SK-N-SH treated with all-trans-retinoic acid at 6 μM for 48 hours (cell line): ENCODE data around the gene PGM5.

Experiments used
- ATAC-seq: fragments of 200-7000 bp; cut with Tn5 transposase; 3 replicates; pipeline ENCODE4 v1.9.1; 2020; ENCODE audit warnings: mild to moderate bottlenecking, moderate library complexity
- ARNTL ChIP-seq: fragments of 450-650 bp; formaldehyde crosslinking; IDR thresholded peaks from 2 replicates; pipeline ENCODE4 v1.5.0; 2020; ENCODE audit warnings: low read depth, mild to moderate bottlenecking, moderate library complexity, borderline replicate concordance
- GLIS3 ChIP-seq: fragments of 250-450 bp; sonication (Bioruptor Pico); IDR thresholded peaks from 2 replicates; pipeline ENCODE4 v1.5.0; 2020; ENCODE audit warnings: mild to moderate bottlenecking, moderate library complexity
- ISL1 ChIP-seq: fragments of 250-450 bp; sonication (Bioruptor Pico); IDR thresholded peaks from 2 replicates; pipeline ENCODE4 v2.1.2; 2022; ENCODE audit warnings: mild to moderate bottlenecking, moderate library complexity
- OSR1 ChIP-seq: fragments of 250-450 bp; sonication (Bioruptor Pico); IDR thresholded peaks from 2 replicates; pipeline ENCODE4 v1.8.0; 2022; ENCODE audit warnings: moderate library complexity, mild to moderate bottlenecking, inconsistent platforms
- PPARA ChIP-seq: fragments of 250-450 bp; sonication (Bioruptor Pico); IDR thresholded peaks from 2 replicates; pipeline ENCODE4 v1.5.0; 2020; ENCODE audit warnings: mild to moderate bottlenecking, borderline replicate concordance
- SNAI2 ChIP-seq: fragments of 250-450 bp; sonication (Bioruptor Pico); IDR thresholded peaks from 2 replicates; pipeline ENCODE4 v1.5.0; 2020; ENCODE audit warnings: mild to moderate bottlenecking, moderate library complexity
- TCF4 ChIP-seq: fragments of 250-450 bp; sonication (Bioruptor Pico); IDR thresholded peaks from 2 replicates; pipeline ENCODE4 v1.8.0; 2021; ENCODE audit warnings: mild to moderate bottlenecking, moderate library complexity, borderline replicate concordance
- TOX ChIP-seq: fragments of 250-450 bp; sonication (Bioruptor Pico); IDR thresholded peaks from 2 replicates; pipeline ENCODE4 v1.8.0; 2021; ENCODE audit warnings: mild to moderate bottlenecking, moderate library complexity, borderline replicate concordance
- ZC3H10 ChIP-seq: fragments of 250-450 bp; sonication (Bioruptor Pico); IDR thresholded peaks from 2 replicates; pipeline ENCODE4 v1.5.1; 2021; ENCODE audit warnings: mild to moderate bottlenecking, moderate library complexity
- ZFP3 ChIP-seq: fragments of 250-450 bp; sonication (Bioruptor Pico); IDR thresholded peaks from 2 replicates; pipeline ENCODE4 v1.5.0; 2020; ENCODE audit warnings: mild to moderate bottlenecking, moderate library complexity
- ZNF565 ChIP-seq: fragments of 450-650 bp; formaldehyde crosslinking; conservative IDR thresholded peaks from 2 replicates; pipeline ENCODE4 v1.5.0; 2020; ENCODE audit warnings: low read depth, mild to moderate bottlenecking, moderate library complexity
- ZNF70 ChIP-seq: fragments of 450-650 bp; formaldehyde crosslinking; IDR thresholded peaks from 2 replicates; pipeline ENCODE4 v1.5.0; 2020; ENCODE audit warnings: mild to moderate bottlenecking, moderate library complexity
- ZNF8 ChIP-seq: fragments of 450-650 bp; formaldehyde crosslinking; IDR thresholded peaks from 2 replicates; pipeline ENCODE4 v1.5.0; 2020; ENCODE audit warnings: mild to moderate bottlenecking, moderate library complexity
- TF ChIP-seq, protein P1 (sequence below): fragments of 250-450 bp; sonication (Bioruptor Pico); IDR thresholded peaks from 2 replicates; pipeline ENCODE4 v1.5.1; 2020; ENCODE audit warnings: low read depth, mild to moderate bottlenecking, moderate library complexity
- TF ChIP-seq, protein P2 (sequence below): fragments of 250-450 bp; sonication (Bioruptor Pico); IDR thresholded peaks from 2 replicates; pipeline ENCODE4 v1.5.0; 2020; ENCODE audit warnings: mild to moderate bottlenecking, moderate library complexity
- TF ChIP-seq, protein P3 (sequence below): fragments of 250-450 bp; sonication (Bioruptor Pico); IDR thresholded peaks from 2 replicates; pipeline ENCODE4 v1.8.0; 2020; ENCODE audit warnings: mild to moderate bottlenecking, moderate library complexity, borderline replicate concordance
- TF ChIP-seq, protein P4 (sequence below): fragments of 250-450 bp; sonication (Bioruptor Pico); IDR thresholded peaks from 2 replicates; pipeline ENCODE4 v1.5.1; 2021; ENCODE audit warnings: mild to moderate bottlenecking, moderate library complexity
- TF ChIP-seq, protein P5 (sequence below): fragments of 250-450 bp; sonication (Bioruptor Pico); IDR thresholded peaks from 2 replicates; pipeline ENCODE4 v1.8.0; 2021; ENCODE audit warnings: low read depth, mild to moderate bottlenecking, moderate library complexity, borderline replicate concordance

The PGM5 gene

DNA sequence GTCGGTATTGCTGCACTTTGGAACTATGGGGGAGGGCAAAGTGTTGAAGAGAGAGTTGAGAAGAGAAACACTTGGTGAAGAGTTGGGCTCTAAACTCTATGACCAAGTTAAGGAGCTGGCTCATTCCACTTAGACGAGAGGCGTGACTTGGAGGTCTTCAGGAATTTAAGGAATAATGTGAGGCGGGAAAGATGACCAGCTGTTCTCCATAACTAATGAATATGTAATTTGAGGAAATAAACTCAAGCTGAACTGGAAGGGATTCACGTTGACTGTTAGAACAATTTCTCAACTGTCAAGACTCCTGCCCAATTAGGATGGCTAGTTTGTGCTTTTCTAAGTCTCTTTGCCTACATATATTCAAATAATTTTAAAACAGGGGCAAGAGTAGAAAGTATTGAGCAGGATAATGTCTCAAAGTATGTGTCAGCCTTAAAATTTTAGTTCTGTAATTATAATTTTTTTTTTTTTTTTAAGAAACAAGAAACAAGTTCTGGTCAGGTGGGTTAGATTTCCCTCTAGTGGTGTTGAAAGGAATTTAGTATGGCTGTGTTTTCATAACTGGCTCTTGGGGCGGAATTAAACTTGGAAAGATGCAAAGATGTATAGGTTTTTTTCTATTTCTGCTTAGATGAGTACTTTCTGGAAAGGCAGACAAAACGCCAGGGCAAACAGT lies 150.9 kb downstream of the PGM5 start:
- no peak for TF ChIP-seq ARNTL (CRISPR knock-in tag)
- TF ChIP-seq, protein P1, sequence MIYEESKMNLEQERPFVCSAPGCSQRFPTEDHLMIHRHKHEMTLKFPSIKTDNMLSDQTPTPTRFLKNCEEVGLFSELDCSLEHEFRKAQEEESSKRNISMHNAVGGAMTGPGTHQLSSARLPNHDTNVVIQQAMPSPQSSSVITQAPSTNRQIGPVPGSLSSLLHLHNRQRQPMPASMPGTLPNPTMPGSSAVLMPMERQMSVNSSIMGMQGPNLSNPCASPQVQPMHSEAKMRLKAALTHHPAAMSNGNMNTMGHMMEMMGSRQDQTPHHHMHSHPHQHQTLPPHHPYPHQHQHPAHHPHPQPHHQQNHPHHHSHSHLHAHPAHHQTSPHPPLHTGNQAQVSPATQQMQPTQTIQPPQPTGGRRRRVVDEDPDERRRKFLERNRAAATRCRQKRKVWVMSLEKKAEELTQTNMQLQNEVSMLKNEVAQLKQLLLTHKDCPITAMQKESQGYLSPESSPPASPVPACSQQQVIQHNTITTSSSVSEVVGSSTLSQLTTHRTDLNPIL (CRISPR knock-in tag): no peak
- no peak for TF ChIP-seq TOX (CRISPR knock-in tag)
- no peak for TF ChIP-seq ISL1 (CRISPR knock-in tag)
- TF ChIP-seq, protein P2, sequence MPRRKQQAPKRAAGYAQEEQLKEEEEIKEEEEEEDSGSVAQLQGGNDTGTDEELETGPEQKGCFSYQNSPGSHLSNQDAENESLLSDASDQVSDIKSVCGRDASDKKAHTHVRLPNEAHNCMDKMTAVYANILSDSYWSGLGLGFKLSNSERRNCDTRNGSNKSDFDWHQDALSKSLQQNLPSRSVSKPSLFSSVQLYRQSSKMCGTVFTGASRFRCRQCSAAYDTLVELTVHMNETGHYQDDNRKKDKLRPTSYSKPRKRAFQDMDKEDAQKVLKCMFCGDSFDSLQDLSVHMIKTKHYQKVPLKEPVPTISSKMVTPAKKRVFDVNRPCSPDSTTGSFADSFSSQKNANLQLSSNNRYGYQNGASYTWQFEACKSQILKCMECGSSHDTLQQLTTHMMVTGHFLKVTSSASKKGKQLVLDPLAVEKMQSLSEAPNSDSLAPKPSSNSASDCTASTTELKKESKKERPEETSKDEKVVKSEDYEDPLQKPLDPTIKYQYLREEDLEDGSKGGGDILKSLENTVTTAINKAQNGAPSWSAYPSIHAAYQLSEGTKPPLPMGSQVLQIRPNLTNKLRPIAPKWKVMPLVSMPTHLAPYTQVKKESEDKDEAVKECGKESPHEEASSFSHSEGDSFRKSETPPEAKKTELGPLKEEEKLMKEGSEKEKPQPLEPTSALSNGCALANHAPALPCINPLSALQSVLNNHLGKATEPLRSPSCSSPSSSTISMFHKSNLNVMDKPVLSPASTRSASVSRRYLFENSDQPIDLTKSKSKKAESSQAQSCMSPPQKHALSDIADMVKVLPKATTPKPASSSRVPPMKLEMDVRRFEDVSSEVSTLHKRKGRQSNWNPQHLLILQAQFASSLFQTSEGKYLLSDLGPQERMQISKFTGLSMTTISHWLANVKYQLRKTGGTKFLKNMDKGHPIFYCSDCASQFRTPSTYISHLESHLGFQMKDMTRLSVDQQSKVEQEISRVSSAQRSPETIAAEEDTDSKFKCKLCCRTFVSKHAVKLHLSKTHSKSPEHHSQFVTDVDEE: no peak
- no peak for TF ChIP-seq ZNF8 (CRISPR knock-in tag)
- TF ChIP-seq OSR1 (CRISPR knock-in tag): no peak
- TF ChIP-seq, protein P3, sequence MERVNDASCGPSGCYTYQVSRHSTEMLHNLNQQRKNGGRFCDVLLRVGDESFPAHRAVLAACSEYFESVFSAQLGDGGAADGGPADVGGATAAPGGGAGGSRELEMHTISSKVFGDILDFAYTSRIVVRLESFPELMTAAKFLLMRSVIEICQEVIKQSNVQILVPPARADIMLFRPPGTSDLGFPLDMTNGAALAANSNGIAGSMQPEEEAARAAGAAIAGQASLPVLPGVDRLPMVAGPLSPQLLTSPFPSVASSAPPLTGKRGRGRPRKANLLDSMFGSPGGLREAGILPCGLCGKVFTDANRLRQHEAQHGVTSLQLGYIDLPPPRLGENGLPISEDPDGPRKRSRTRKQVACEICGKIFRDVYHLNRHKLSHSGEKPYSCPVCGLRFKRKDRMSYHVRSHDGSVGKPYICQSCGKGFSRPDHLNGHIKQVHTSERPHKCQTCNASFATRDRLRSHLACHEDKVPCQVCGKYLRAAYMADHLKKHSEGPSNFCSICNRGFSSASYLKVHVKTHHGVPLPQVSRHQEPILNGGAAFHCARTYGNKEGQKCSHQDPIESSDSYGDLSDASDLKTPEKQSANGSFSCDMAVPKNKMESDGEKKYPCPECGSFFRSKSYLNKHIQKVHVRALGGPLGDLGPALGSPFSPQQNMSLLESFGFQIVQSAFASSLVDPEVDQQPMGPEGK (CRISPR knock-in tag): no peak
- TF ChIP-seq PPARA (CRISPR knock-in tag): no peak
- no peak for TF ChIP-seq ZNF70
- TF ChIP-seq SNAI2 (CRISPR knock-in tag): no peak
- TF ChIP-seq, protein P4, sequence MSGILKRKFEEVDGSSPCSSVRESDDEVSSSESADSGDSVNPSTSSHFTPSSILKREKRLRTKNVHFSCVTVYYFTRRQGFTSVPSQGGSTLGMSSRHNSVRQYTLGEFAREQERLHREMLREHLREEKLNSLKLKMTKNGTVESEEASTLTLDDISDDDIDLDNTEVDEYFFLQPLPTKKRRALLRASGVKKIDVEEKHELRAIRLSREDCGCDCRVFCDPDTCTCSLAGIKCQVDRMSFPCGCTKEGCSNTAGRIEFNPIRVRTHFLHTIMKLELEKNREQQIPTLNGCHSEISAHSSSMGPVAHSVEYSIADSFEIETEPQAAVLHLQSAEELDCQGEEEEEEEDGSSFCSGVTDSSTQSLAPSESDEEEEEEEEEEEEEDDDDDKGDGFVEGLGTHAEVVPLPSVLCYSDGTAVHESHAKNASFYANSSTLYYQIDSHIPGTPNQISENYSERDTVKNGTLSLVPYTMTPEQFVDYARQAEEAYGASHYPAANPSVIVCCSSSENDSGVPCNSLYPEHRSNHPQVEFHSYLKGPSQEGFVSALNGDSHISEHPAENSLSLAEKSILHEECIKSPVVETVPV: no peak
- no peak for TF ChIP-seq ZFP3 (CRISPR knock-in tag)
- no peak for TF ChIP-seq GLIS3 (CRISPR knock-in tag)
- no peak for TF ChIP-seq ZC3H10 (CRISPR knock-in tag)
- no peak for TF ChIP-seq ZNF565 (CRISPR knock-in tag)
- TF ChIP-seq, protein P5, sequence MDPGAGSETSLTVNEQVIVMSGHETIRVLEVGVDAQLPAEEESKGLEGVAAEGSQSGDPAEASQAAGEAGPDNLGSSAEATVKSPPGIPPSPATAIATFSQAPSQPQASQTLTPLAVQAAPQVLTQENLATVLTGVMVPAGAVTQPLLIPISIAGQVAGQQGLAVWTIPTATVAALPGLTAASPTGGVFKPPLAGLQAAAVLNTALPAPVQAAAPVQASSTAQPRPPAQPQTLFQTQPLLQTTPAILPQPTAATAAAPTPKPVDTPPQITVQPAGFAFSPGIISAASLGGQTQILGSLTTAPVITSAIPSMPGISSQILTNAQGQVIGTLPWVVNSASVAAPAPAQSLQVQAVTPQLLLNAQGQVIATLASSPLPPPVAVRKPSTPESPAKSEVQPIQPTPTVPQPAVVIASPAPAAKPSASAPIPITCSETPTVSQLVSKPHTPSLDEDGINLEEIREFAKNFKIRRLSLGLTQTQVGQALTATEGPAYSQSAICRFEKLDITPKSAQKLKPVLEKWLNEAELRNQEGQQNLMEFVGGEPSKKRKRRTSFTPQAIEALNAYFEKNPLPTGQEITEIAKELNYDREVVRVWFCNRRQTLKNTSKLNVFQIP: no peak
- ATAC-seq: peak; percentile 54; the same call in 2 of the 3 replicates

DNA sequence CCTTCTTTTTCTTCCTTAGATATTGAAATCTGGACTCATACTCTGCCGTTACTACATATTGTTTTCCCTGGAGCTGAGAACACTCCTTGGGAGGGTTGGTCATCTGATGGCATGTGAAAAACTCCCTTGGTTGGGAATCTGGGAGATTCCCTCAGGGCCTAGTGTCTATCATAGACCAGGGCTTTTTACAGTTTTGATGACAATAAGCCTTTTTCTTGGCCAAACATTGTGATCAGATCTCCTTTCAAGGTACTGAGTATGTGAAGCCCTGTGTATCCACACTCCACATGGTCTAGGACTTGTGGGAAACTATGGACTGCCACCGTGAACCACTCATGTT lies 151.4 kb downstream of the PGM5 start:
- no peak for TF ChIP-seq GLIS3 (CRISPR knock-in tag)
- TF ChIP-seq, protein P4: no peak
- no peak for TF ChIP-seq ZC3H10 (CRISPR knock-in tag)
- TF ChIP-seq OSR1 (CRISPR knock-in tag): no peak
- TF ChIP-seq ZNF565 (CRISPR knock-in tag): no peak
- TF ChIP-seq, protein P5: no peak
- no peak for TF ChIP-seq TCF4
- ATAC-seq: no peak
